ENCODE measurements around the gene ZNF682. TPM values are rescaled to one million over a fixed set of nuclear protein-coding genes. Genes with fewer than 3 reads are reported as not detected.

The ZNF682 gene
- total and polyA plus RNA-seq, 2 of the 13 experiments (the other 11 are each of a cell fraction or from before 2014, with no cell fraction given) = 2.0 to 7.2 TPM

DNA sequence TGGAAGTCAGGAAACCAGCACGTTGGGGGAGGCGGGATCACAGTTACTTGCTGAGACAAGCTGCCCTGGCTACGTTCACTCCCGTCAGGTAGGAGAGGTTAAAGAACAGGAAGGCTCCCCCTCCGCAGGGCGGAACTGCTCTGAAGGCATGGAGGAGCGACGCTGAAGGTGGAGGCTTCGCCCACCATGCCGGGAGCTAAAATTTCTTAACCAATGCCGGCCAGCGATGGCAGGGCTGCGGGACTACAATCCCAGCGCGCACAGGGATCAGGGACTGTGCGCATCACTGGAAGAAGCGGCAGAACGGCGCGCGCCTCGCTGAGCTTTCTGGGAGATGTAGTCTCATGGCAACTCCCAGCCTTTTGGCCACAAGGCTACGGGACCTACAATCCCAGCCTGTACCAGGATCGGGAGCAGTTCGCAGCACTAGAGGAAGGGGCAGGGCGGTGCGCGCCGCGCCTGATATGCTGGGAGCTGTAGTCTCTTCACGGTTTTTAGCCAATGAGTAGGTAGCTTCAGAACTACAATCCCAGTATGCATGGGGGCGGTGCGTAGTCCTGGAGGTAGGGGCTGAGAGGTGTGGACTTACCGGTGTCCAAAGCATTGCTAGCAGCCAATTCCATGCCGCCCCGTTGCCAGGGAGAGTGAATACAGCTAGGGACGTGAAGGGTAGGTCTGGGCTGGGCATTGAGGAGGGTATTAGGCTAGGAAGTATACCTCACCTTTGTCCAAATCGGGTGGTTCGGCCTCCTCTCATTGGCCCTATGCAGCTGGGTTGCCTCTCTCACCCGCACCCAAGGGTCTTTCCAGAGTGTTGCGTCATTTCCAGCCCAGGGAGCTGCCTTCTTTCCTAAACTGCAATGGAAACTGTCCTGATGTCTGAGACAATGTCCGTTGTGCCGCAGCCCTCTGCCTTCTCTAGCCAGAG lies 12.8 kb upstream of the ZNF682 start (continued):
- TF ChIP-seq MED8 (CRISPR knock-in tag; IDR thresholded peaks at IDR 0.05; ENCODE audit: insufficient replicate concordance) (no peak), ZSCAN22 (CRISPR knock-in tag; IDR thresholded peaks at IDR 0.05) (no peak), FOSL2 (CRISPR knock-in tag; IDR thresholded peaks at IDR 0.05) (no peak), ZNF547 (CRISPR knock-in tag; IDR thresholded peaks at IDR 0.05) (no peak), DPF2 (CRISPR knock-in tag; IDR thresholded peaks at IDR 0.05; ENCODE audit: borderline replicate concordance, low read depth) (no peak), GZF1 (CRISPR knock-in tag; IDR thresholded peaks at IDR 0.05) (no peak), SMARCE1 (IDR thresholded peaks at IDR 0.05; ENCODE audit: borderline replicate concordance) (no peak), ZNF552 (CRISPR knock-in tag; IDR thresholded peaks at IDR 0.05; ENCODE audit: borderline replicate concordance) (no peak), PAWR (CRISPR knock-in tag; IDR thresholded peaks at IDR 0.05; ENCODE audit: borderline replicate concordance) (no peak), ZNF160 (CRISPR knock-in tag; IDR thresholded peaks at IDR 0.05) (no peak), ZNF30 (CRISPR knock-in tag; IDR thresholded peaks at IDR 0.05) (no peak), ZNF326 (CRISPR knock-in tag; IDR thresholded peaks at IDR 0.05; ENCODE audit: borderline replicate concordance) (no peak), EHMT2 (IDR thresholded peaks at IDR 0.05; ENCODE audit: borderline replicate concordance, low read depth, low read length) (no peak), ZNF674 (CRISPR knock-in tag; IDR thresholded peaks at IDR 0.05; ENCODE audit: low read depth) (no peak), ZNF207 (IDR thresholded peaks at IDR 0.05; ENCODE audit: borderline replicate concordance) (no peak), FOXA1 (IDR thresholded peaks at IDR 0.05) (no peak), FOXA1 (CRISPR knock-in tag; IDR thresholded peaks at IDR 0.05) (no peak), ARHGAP35 (CRISPR knock-in tag; IDR thresholded peaks at IDR 0.05; ENCODE audit: borderline replicate concordance) (no peak), RXRA (CRISPR knock-in tag; IDR thresholded peaks at IDR 0.05) (no peak), ZSCAN25 (CRISPR knock-in tag; IDR thresholded peaks at IDR 0.05) (peak; percentile 57; the same call in 1 of the 2 replicates)
- TF ChIP-seq, protein P1, sequence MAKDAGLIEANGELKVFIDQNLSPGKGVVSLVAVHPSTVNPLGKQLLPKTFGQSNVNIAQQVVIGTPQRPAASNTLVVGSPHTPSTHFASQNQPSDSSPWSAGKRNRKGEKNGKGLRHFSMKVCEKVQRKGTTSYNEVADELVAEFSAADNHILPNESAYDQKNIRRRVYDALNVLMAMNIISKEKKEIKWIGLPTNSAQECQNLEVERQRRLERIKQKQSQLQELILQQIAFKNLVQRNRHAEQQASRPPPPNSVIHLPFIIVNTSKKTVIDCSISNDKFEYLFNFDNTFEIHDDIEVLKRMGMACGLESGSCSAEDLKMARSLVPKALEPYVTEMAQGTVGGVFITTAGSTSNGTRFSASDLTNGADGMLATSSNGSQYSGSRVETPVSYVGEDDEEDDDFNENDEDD (CRISPR knock-in tag; IDR thresholded peaks at IDR 0.05; ENCODE audit: borderline replicate concordance) = peak; percentile 14; the same call in 1 of the 2 replicates
- TF ChIP-seq, protein P2, sequence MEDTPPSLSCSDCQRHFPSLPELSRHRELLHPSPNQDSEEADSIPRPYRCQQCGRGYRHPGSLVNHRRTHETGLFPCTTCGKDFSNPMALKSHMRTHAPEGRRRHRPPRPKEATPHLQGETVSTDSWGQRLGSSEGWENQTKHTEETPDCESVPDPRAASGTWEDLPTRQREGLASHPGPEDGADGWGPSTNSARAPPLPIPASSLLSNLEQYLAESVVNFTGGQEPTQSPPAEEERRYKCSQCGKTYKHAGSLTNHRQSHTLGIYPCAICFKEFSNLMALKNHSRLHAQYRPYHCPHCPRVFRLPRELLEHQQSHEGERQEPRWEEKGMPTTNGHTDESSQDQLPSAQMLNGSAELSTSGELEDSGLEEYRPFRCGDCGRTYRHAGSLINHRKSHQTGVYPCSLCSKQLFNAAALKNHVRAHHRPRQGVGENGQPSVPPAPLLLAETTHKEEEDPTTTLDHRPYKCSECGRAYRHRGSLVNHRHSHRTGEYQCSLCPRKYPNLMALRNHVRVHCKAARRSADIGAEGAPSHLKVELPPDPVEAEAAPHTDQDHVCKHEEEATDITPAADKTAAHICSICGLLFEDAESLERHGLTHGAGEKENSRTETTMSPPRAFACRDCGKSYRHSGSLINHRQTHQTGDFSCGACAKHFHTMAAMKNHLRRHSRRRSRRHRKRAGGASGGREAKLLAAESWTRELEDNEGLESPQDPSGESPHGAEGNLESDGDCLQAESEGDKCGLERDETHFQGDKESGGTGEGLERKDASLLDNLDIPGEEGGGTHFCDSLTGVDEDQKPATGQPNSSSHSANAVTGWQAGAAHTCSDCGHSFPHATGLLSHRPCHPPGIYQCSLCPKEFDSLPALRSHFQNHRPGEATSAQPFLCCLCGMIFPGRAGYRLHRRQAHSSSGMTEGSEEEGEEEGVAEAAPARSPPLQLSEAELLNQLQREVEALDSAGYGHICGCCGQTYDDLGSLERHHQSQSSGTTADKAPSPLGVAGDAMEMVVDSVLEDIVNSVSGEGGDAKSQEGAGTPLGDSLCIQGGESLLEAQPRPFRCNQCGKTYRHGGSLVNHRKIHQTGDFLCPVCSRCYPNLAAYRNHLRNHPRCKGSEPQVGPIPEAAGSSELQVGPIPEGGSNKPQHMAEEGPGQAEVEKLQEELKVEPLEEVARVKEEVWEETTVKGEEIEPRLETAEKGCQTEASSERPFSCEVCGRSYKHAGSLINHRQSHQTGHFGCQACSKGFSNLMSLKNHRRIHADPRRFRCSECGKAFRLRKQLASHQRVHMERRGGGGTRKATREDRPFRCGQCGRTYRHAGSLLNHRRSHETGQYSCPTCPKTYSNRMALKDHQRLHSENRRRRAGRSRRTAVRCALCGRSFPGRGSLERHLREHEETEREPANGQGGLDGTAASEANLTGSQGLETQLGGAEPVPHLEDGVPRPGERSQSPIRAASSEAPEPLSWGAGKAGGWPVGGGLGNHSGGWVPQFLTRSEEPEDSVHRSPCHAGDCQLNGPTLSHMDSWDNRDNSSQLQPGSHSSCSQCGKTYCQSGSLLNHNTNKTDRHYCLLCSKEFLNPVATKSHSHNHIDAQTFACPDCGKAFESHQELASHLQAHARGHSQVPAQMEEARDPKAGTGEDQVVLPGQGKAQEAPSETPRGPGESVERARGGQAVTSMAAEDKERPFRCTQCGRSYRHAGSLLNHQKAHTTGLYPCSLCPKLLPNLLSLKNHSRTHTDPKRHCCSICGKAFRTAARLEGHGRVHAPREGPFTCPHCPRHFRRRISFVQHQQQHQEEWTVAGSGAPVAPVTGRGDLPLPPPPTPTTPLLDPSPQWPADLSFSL (CRISPR knock-in tag; IDR thresholded peaks at IDR 0.05) = no peak

All from HepG2 (cell line).